Measurements from ENCODE around the gene EPN3. TPM values are rescaled to one million over a fixed set of nuclear protein-coding genes. Genes with fewer than 3 reads are reported as not detected.

Gene EPN3
- total RNA-seq, 1 donor from 2014 or later = 21.9 TPM

GRCh38 chr17:50536683-50537646 is 4.4 kb downstream of the EPN3 start:
- no peak overlapping the region for H3K27ac ChIP-seq

DNA sequence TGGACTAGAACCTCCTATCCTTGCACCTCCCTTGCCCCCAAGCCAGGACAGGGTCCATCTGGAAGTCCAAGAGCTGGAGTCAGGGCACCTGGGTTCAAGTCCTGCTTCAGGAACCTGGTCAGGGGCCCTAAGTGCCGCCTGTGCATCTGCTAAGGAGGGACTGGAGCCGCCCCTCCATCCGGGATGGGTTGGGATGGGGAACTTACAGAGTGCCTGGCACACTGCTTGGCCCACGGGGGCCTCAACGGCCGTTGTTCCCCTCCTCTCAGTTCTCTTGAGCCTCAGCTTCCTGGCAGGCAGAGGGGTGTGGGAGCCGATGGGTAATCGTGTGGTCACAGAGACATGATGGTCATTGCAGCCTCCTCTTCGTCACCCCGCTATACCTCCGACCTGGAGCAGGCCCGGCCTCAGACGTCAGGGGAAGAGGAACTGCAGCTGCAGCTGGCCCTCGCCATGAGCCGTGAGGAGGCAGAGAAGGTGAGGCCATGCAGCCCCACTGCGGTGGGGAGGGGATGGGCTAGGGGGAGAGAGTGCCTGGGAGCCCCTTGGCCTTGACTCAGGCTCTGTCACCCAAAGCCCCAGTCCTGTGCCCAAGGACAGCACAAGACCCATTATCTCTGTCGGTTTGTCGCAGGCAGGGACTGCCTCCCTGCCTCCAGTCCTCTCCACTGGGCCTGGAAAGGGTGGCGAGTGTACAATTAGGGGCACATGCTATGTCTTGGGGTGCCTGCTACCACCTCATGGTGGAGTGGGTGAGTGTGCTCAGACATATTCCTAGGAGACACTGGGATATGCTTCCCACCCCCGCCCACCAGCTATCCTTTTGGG is 5.4 kb downstream of the EPN3 start:
- Histone ChIP-seq H3K36me3 (peaks cover 0 to 10% of the 10 kb centered on the region in 2 donors), H3K4me1 (peaks cover 44% of the 10 kb centered on the region), H3K4me3 (no peak overlapping the region), H3K27ac (no peak overlapping the region), H3K9me3 (no peaks in the 10 kb centered on the region), H3K27me3 (no peaks in the 10 kb centered on the region)
- DNase-seq (ENCODE audit: extremely low spot score in 2 of 2) = no peak
- intact Hi-C loops (cut with DNase I) = no loop called here
- TF ChIP-seq POLR2AphosphoS5 (IDR thresholded peaks at IDR 0.05; ENCODE audit: insufficient read depth in 1 of 2, low read depth in 1 of 2) (no peak), POLR2A (IDR thresholded peaks at IDR 0.05) (no peak), CTCF (IDR thresholded peaks at IDR 0.05) (no peak)

More at GRCh38 chr17:50536683-50537646, 4.4 kb downstream of the EPN3 start:
- Histone ChIP-seq H3K27me3 (peaks cover 8% of the 10 kb centered on the region), H3K4me3 (no peak overlapping the region), H3K36me3 (peaks cover 0 to 10% of the 10 kb centered on the region in 2 donors), H3K4me1 (peaks cover 46% of the 10 kb centered on the region), H3K9me3 (no peaks in the 10 kb centered on the region)
- TF ChIP-seq POLR2AphosphoS5 (IDR thresholded peaks at IDR 0.05; ENCODE audit: insufficient read depth in 1 of 2, low read depth in 1 of 2) = no peak
- no peak for TF ChIP-seq POLR2A (IDR thresholded peaks at IDR 0.05)
- no peak for TF ChIP-seq CTCF (IDR thresholded peaks at IDR 0.05)
- DNase-seq (ENCODE audit: extremely low spot score in 2 of 2) = no peak
- intact Hi-C loops (cut with DNase I) = no loop called here

GRCh38 chr17:50538549-50539410 is 6.2 kb downstream of the EPN3 start:
- Histone ChIP-seq H3K4me3 (no peak overlapping the region), H3K36me3 (peaks cover 0 to 10% of the 10 kb centered on the region in 2 donors), H3K9me3 (no peaks in the 10 kb centered on the region), H3K4me1 (peaks cover 36% of the 10 kb centered on the region), H3K27ac (no peak overlapping the region), H3K27me3 (no peaks in the 10 kb centered on the region)
- intact Hi-C loops (cut with DNase I) = no loop called here
- no peak for DNase-seq (ENCODE audit: extremely low spot score in 2 of 2)
- TF ChIP-seq CTCF (IDR thresholded peaks at IDR 0.05) (no peak), POLR2AphosphoS5 (IDR thresholded peaks at IDR 0.05; ENCODE audit: insufficient read depth in 1 of 2, low read depth in 1 of 2) (no peak)

- Histone ChIP-seq H3K9me3 (no peaks in the 10 kb centered on the region), H3K27me3 (no peaks in the 10 kb centered on the region), H3K4me1 (peaks cover 30% of the 10 kb centered on the region), H3K36me3 (peaks cover 0 to 10% of the 10 kb centered on the region in 2 donors), H3K27ac (no peak overlapping the region), H3K4me3 (no peak overlapping the region)
- DNase-seq (ENCODE audit: extremely low spot score in 2 of 2) = no peak
- intact Hi-C loops (cut with DNase I) = loop anchor here (5.0 kb wide), 1 partner anchor 58 kb away; no protein-coding TSS in a partner anchor
- no peak for TF ChIP-seq POLR2A (IDR thresholded peaks at IDR 0.05)
- TF ChIP-seq POLR2AphosphoS5 (IDR thresholded peaks at IDR 0.05; ENCODE audit: insufficient read depth in 1 of 2, low read depth in 1 of 2) = peak in 1 of 2 donors; percentile 49
These were observed 7.4 kb downstream of the EPN3 start for GRCh38 chr17:50539762-50540559.
